Lower leg skin (tissue), 3 donors: ENCODE data around the gene IFNL4.

ENCODE experiments used
- CTCF ChIP-seq, 3 donors: fragments of 450-650 bp; IDR thresholded peaks; one replicate each; pipeline ENCODE4 v1.5.1; 2016; ENCODE audit warnings: antibody characterized with exemption in 3 of 3, mild to moderate bottlenecking in 3 of 3, moderate library complexity in 2 of 3
- POLR2A ChIP-seq, 2 donors: fragments of 450-650 bp; IDR thresholded peaks; one replicate each; pipeline ENCODE4 v1.6.1; 2016 to 2017; ENCODE audit warnings: antibody characterized with exemption in 2 of 2, mild to moderate bottlenecking in 1 of 2, moderate library complexity in 1 of 2

- no peak for TF ChIP-seq CTCF (IDR thresholded peaks at IDR 0.05)
- TF ChIP-seq POLR2A (IDR thresholded peaks at IDR 0.05) = no peak
These were observed 8.6 kb upstream of the IFNL4 start for GRCh38 chr19:39257227-39257626.
